Measurements from ENCODE around the gene EEPD1. TPM values are rescaled to one million over a fixed set of nuclear protein-coding genes. Genes with fewer than 3 reads are reported as not detected.

The EEPD1 gene
- total and polyA plus RNA-seq, 4 donors: 2.3 to 12.3 (median 7.1) TPM

- Histone ChIP-seq H3K9me3 (ENCODE audit: control insufficient read depth in 4 of 4, low read length in 3 of 4) (no peaks in the 10 kb centered on the region), H3K36me3 (ENCODE audit: control insufficient read depth in 4 of 4, insufficient read depth in 3 of 4, low read depth in 1 of 4, low read length in 3 of 4) (no peaks in the 10 kb centered on the region), H3K4me3 (ENCODE audit: low read depth in 1 of 3, low read length in 3 of 3) (no peak overlapping the region), H3K27me3 (ENCODE audit: control insufficient read depth in 4 of 4, insufficient read depth in 4 of 4, low read length in 3 of 4) (no peaks in the 10 kb centered on the region), H3K4me1 (ENCODE audit: control insufficient read depth in 4 of 4, insufficient read depth in 4 of 4, low read length in 3 of 4) (no peaks in the 10 kb centered on the region), H3K9ac (ENCODE audit: low read depth in 1 of 2, low read length in 2 of 2) (no peak overlapping the region), H3K27ac (ENCODE audit: low read depth in 1 of 2, low read length in 2 of 2) (no peak overlapping the region)
- DNase-seq (ENCODE audit: low spot score): no peak
- WGBS: 95% methylated on average over 2 of the region's 2 CpGs
- TF ChIP-seq ZBTB33 (IDR thresholded peaks at IDR 0.05): no peak
- no peak for TF ChIP-seq EGR1 (IDR thresholded peaks at IDR 0.05; ENCODE audit: low read depth in 2 of 2)
- no peak for TF ChIP-seq ATF3 (IDR thresholded peaks at IDR 0.05)
- TF ChIP-seq HNF4A (conservative IDR thresholded peaks at IDR 0.05): no peak
- TF ChIP-seq RXRA (IDR thresholded peaks at IDR 0.05): no peak
- no peak for TF ChIP-seq FOXA1 (IDR thresholded peaks at IDR 0.05)
- no peak for TF ChIP-seq NR2F2 (IDR thresholded peaks at IDR 0.05)
- no peak for TF ChIP-seq MAX (IDR thresholded peaks at IDR 0.05)
- TF ChIP-seq CTCF (IDR thresholded peaks at IDR 0.05; ENCODE audit: low read depth, low read length, missing input control): no peak
- no peak for TF ChIP-seq GABPA (IDR thresholded peaks at IDR 0.05 in 1 of 2, conservative IDR thresholded peaks at IDR 0.05 in 1 of 2)
- TF ChIP-seq HNF4G (IDR thresholded peaks at IDR 0.05): no peak
- no peak for TF ChIP-seq RAD21 (IDR thresholded peaks at IDR 0.05)
- no peak for TF ChIP-seq REST (IDR thresholded peaks at IDR 0.05)
Measured at GRCh38 chr7:36314491-36314890, 161.4 kb downstream of the EEPD1 start.

- no peak for DNase-seq (ENCODE audit: low spot score)
- no peaks in the 10 kb centered on the region for H3K36me3 ChIP-seq (ENCODE audit: control insufficient read depth in 4 of 4, insufficient read depth in 3 of 4, low read depth in 1 of 4, low read length in 3 of 4)
- H3K4me3 ChIP-seq (ENCODE audit: low read depth in 1 of 3, low read length in 3 of 3): no peak overlapping the region
- H3K4me1 ChIP-seq (ENCODE audit: control insufficient read depth in 4 of 4, insufficient read depth in 4 of 4, low read length in 3 of 4): no peaks in the 10 kb centered on the region
- H3K9ac ChIP-seq (ENCODE audit: low read depth in 1 of 2, low read length in 2 of 2): no peak overlapping the region
- H3K9me3 ChIP-seq (ENCODE audit: control insufficient read depth in 4 of 4, low read length in 3 of 4): no peaks in the 10 kb centered on the region
- no peak for TF ChIP-seq MAX (IDR thresholded peaks at IDR 0.05)
- no peak for TF ChIP-seq REST (IDR thresholded peaks at IDR 0.05)
- TF ChIP-seq GABPA (IDR thresholded peaks at IDR 0.05 in 1 of 2, conservative IDR thresholded peaks at IDR 0.05 in 1 of 2): no peak
- TF ChIP-seq RAD21 (IDR thresholded peaks at IDR 0.05): no peak
- no peak for TF ChIP-seq HNF4G (IDR thresholded peaks at IDR 0.05)
- no peak for TF ChIP-seq NR2F2 (IDR thresholded peaks at IDR 0.05)
- TF ChIP-seq SP1 (IDR thresholded peaks at IDR 0.05): no peak
- no peak for TF ChIP-seq FOXA2 (IDR thresholded peaks at IDR 0.05)
- TF ChIP-seq RXRA (IDR thresholded peaks at IDR 0.05): no peak
- TF ChIP-seq EGR1 (IDR thresholded peaks at IDR 0.05; ENCODE audit: low read depth in 2 of 2): no peak
- no peak for TF ChIP-seq JUND (IDR thresholded peaks at IDR 0.05)
- TF ChIP-seq YY1 (IDR thresholded peaks at IDR 0.05): no peak
- WGBS: 75% methylated on average over 9 of the region's 9 CpGs
- H3K27ac ChIP-seq (ENCODE audit: low read depth in 1 of 2, low read length in 2 of 2): no peak overlapping the region
- no peaks in the 10 kb centered on the region for H3K27me3 ChIP-seq (ENCODE audit: control insufficient read depth in 4 of 4, insufficient read depth in 4 of 4, low read length in 3 of 4)
Measured at GRCh38 chr7:36315309-36315944, 162.4 kb downstream of the EEPD1 start.

All from liver (tissue), 9 donors.